Measurements from ENCODE around the gene KMT2B.

KMT2B gene

GRCh38 chr19:35783469-35784434, 65.9 kb downstream of the KMT2B start:
- no peak for DNase-seq

- DNase-seq: no peak
Measured at GRCh38 chr19:35784503-35785338, 66.9 kb downstream of the KMT2B start.

DNA sequence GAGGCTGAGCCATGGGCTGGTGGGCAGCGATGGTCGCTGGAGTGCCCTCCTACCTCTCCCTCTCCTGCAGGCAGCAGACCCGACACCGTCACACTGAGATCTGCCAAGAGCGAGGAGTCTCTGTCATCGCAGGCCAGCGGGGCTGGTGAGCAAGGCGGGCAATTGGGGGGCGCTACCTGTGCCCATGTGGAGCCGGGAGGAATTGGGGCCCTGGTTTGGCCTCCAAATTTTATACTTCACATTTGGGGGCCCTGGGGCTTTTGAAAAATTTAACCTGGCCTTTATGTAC, 67.5 kb downstream of the KMT2B start:
- DNase-seq: no peak

GRCh38 chr19:35786299-35787160, 68.7 kb downstream of the KMT2B start:
- DNase-seq: no peak

- DNase-seq: no peak
Measured at GRCh38 chr19:35787227-35787799, 69.5 kb downstream of the KMT2B start.

Measured in eye (tissue), 1 donor.